Trophoblast cell (in vitro differentiated cells and primary cell): ENCODE results near the gene ZNHIT1.

Experiments
- DNase-seq, 2 donors: peaks; one replicate each; pipeline ENCODE4 v3.0.0-alpha.2; 2016
- H2AFZ ChIP-seq: 2 replicates; pipeline ENCODE4 v1.6.1; 2013; ENCODE audit warnings: low read length, moderate library complexity, mild to moderate bottlenecking; ENCODE audit not compliant: insufficient read depth, poor library complexity
- H2AK5ac ChIP-seq: 2 replicates; pipeline ENCODE4 v1.6.1; 2013; ENCODE audit warnings: mild to moderate bottlenecking, low read length
- H2BK120ac ChIP-seq: 2 replicates; pipeline ENCODE4 v1.6.1; 2013; ENCODE audit warnings: low read length, mild to moderate bottlenecking, moderate library complexity; ENCODE audit not compliant: insufficient read depth, poor library complexity
- H2BK12ac ChIP-seq: 2 replicates; pipeline ENCODE4 v1.6.1; 2013; ENCODE audit warnings: mild to moderate bottlenecking, low read length, moderate library complexity
- H2BK5ac ChIP-seq: 2 replicates; pipeline ENCODE4 v1.6.1; 2013; ENCODE audit warnings: low read length, low read depth, moderate library complexity, mild to moderate bottlenecking; ENCODE audit not compliant: poor library complexity
- H3K14ac ChIP-seq: 2 replicates; pipeline ENCODE4 v1.6.1; 2013; ENCODE audit warnings: mild to moderate bottlenecking, low read length
- H3K18ac ChIP-seq: 2 replicates; pipeline ENCODE4 v1.6.1; 2013; ENCODE audit warnings: mild to moderate bottlenecking, low read length
- H3K23ac ChIP-seq: 2 replicates; pipeline ENCODE4 v1.6.1; 2013; ENCODE audit warnings: low read length
- H3K27ac ChIP-seq: 2 replicates; pipeline ENCODE4 v1.5.1; 2013; ENCODE audit warnings: low read depth, mild to moderate bottlenecking, inconsistent platforms, low read length, moderate library complexity
- H3K27me3 ChIP-seq: 2 replicates; pipeline ENCODE4 v1.6.1; 2013; ENCODE audit warnings: inconsistent platforms, mild to moderate bottlenecking, low read length, moderate library complexity; ENCODE audit not compliant: insufficient read depth
- H3K36me3 ChIP-seq, 2 experiments: 1 replicate in 1 of 2; 2 replicates in 1 of 2; pipeline ENCODE4 v1.6.1; 2013; ENCODE audit warnings: low read length in 2 of 2, mild to moderate bottlenecking in 2 of 2, moderate library complexity in 1 of 2; ENCODE audit not compliant: insufficient read depth in 2 of 2, control insufficient read depth in 1 of 2
- H3K4ac ChIP-seq: 2 replicates; pipeline ENCODE4 v1.6.1; 2013; ENCODE audit warnings: low read depth, mild to moderate bottlenecking, low read length, moderate library complexity
- H3K4me1 ChIP-seq, 2 experiments: 1 replicate in 1 of 2; 2 replicates in 1 of 2; pipeline ENCODE4 v1.6.1; 2013; ENCODE audit warnings: low read length in 2 of 2, mild to moderate bottlenecking in 2 of 2, moderate library complexity in 1 of 2; ENCODE audit not compliant: insufficient read depth in 2 of 2, control insufficient read depth in 1 of 2
- H3K4me2 ChIP-seq: 2 replicates; pipeline ENCODE4 v1.6.1; 2013; ENCODE audit warnings: inconsistent platforms, mild to moderate bottlenecking, low read length, moderate library complexity
- H3K4me3 ChIP-seq: 2 replicates; pipeline ENCODE4 v1.5.1; 2013; ENCODE audit warnings: mild to moderate bottlenecking, low read depth, low read length, inconsistent platforms
- H3K79me1 ChIP-seq: one replicate; pipeline ENCODE4 v1.6.1; 2013; ENCODE audit warnings: low read length
- H3K79me2 ChIP-seq: 2 replicates; pipeline ENCODE4 v1.6.1; 2013; ENCODE audit warnings: low read length, mild to moderate bottlenecking; ENCODE audit not compliant: control insufficient read depth, insufficient read depth, poor library complexity
- H3K9ac ChIP-seq: 2 replicates; pipeline ENCODE4 v1.6.1; 2013; ENCODE audit warnings: mild to moderate bottlenecking, low read length
- H3K9me3 ChIP-seq: 2 replicates; pipeline ENCODE4 v1.6.1; 2013; ENCODE audit warnings: low read depth, mild to moderate bottlenecking, control low read depth, inconsistent platforms, low read length; ENCODE audit not compliant: insufficient read depth
- H4K12ac ChIP-seq: 2 replicates; pipeline ENCODE4 v1.6.1; 2013; ENCODE audit warnings: low read depth, mild to moderate bottlenecking, low read length, moderate library complexity
- H4K8ac ChIP-seq: 2 replicates; pipeline ENCODE4 v1.6.1; 2013; ENCODE audit warnings: low read depth, mild to moderate bottlenecking, low read length, moderate library complexity
- H4K91ac ChIP-seq: one replicate; pipeline ENCODE4 v1.6.1; 2013; ENCODE audit warnings: low read depth, mild to moderate bottlenecking, low read length, moderate library complexity
- WGBS: extraction: QIAGEN DNeasy Blood & Tissue Kit; methylation state at CpG from one replicate; pipeline ENCODE4 v1.1.7; 2013; ENCODE audit warnings: missing lambda C conversion rate; ENCODE audit not compliant: insufficient read length, insufficient coverage; ENCODE audit errors: extremely low coverage; 5-methylcytosine and 5-hydroxymethylcytosine counted together

Gene ZNHIT1

GRCh38 chr7:101216860-101217387, 1.0 kb upstream of the ZNHIT1 start:
- Histone ChIP-seq H2AFZ (peak overlapping the region; percentile 83), H3K4me3 (peak overlapping the region; percentile 78), H3K27ac (peak overlapping the region; percentile 20), H3K14ac (peak overlapping the region; percentile 82), H3K4ac (peak overlapping the region; percentile 80), H3K4me1 (peaks cover 10 to 16% of the 10 kb centered on the region in 2 experiments), H3K4me2 (peak overlapping the region; percentile 71), H4K8ac (peak overlapping the region; percentile 83), H4K12ac (peak overlapping the region; percentile 59), H3K18ac (peak overlapping the region; percentile 84), H2AK5ac (peak overlapping the region; percentile 67), H3K79me2 (peaks cover 13% of the 10 kb centered on the region), H3K23ac (no peak overlapping the region), H3K79me1 (peaks cover 13% of the 10 kb centered on the region), H3K36me3 (peaks cover 10 to 22% of the 10 kb centered on the region in 2 experiments), H2BK120ac (peak overlapping the region; percentile 61), H3K27me3 (no peaks in the 10 kb centered on the region), H4K91ac (peak overlapping the region; percentile 86), H3K9me3 (no peaks in the 10 kb centered on the region), H2BK12ac (no peak overlapping the region), H2BK5ac (peak overlapping the region; percentile 44), H3K9ac (peak overlapping the region; percentile 64)
- WGBS, result no CpG with 5 or more reads among the region's 34 CpGs
- DNase-seq, result no peak

- peaks cover 13% of the 10 kb centered on the region for H3K79me1 ChIP-seq
These were observed 516 bp downstream of the ZNHIT1 start for GRCh38 chr7:101218236-101219125.

GRCh38 chr7:101220295-101220694, 2.3 kb downstream of the ZNHIT1 start:
- Histone ChIP-seq H3K14ac (no peak overlapping the region), H3K18ac (no peak overlapping the region), H3K23ac (no peak overlapping the region), H3K4me3 (no peak overlapping the region), H3K79me1 (peaks cover 13% of the 10 kb centered on the region), H3K27ac (no peak overlapping the region), H3K36me3 (peaks cover 20 to 22% of the 10 kb centered on the region in 2 experiments), H3K4ac (no peak overlapping the region), H2AK5ac (no peak overlapping the region), H4K8ac (no peak overlapping the region), H3K9ac (no peak overlapping the region), H3K4me2 (no peak overlapping the region), H4K12ac (no peak overlapping the region), H3K9me3 (peaks cover 1% of the 10 kb centered on the region), H2BK120ac (no peak overlapping the region), H4K91ac (no peak overlapping the region), H3K27me3 (no peaks in the 10 kb centered on the region), H3K79me2 (peaks cover 13% of the 10 kb centered on the region), H2AFZ (no peak overlapping the region), H2BK5ac (no peak overlapping the region), H3K4me1 (peaks cover 10 to 16% of the 10 kb centered on the region in 2 experiments), H2BK12ac (no peak overlapping the region)
- DNase-seq, result no peak
- no CpG with 5 or more reads among the region's 5 CpGs for WGBS

More at GRCh38 chr7:101218236-101219125, 516 bp downstream of the ZNHIT1 start:
- no peaks in the 10 kb centered on the region for H3K9me3 ChIP-seq
- peak overlapping the region; percentile 53 for H3K4ac ChIP-seq
- peak overlapping the region; percentile 64 for H4K12ac ChIP-seq
- H2BK120ac ChIP-seq, result no peak overlapping the region
- H3K36me3 ChIP-seq, result peaks cover 11 to 18% of the 10 kb centered on the region in 2 experiments
- H4K91ac ChIP-seq, result peak overlapping the region; percentile 64
- peak overlapping the region; percentile 37 for H3K14ac ChIP-seq
- no CpG with 5 or more reads among the region's 26 CpGs for WGBS
- peak overlapping the region; percentile 25 for H3K18ac ChIP-seq
- H2BK12ac ChIP-seq, result no peak overlapping the region
- H4K8ac ChIP-seq, result peak overlapping the region; percentile 78
- no peak overlapping the region for H3K23ac ChIP-seq
- H3K27ac ChIP-seq, result no peak overlapping the region
- H3K4me3 ChIP-seq, result peak overlapping the region; percentile 85
- no peaks in the 10 kb centered on the region for H3K27me3 ChIP-seq
- peak overlapping the region; percentile 53 for H2AFZ ChIP-seq
- H3K4me2 ChIP-seq, result peak overlapping the region; percentile 77
- peak overlapping the region; percentile 48 for H3K9ac ChIP-seq
- peaks cover 10 to 16% of the 10 kb centered on the region in 2 experiments for H3K4me1 ChIP-seq
- H2AK5ac ChIP-seq, result no peak overlapping the region
- no peak for DNase-seq
- peaks cover 13% of the 10 kb centered on the region for H3K79me2 ChIP-seq
- no peak overlapping the region for H2BK5ac ChIP-seq

GRCh38 chr7:101222275-101222830, 4.4 kb downstream of the ZNHIT1 start:
- H3K14ac ChIP-seq, result no peak overlapping the region
- H2AFZ ChIP-seq, result no peak overlapping the region
- H4K8ac ChIP-seq, result no peak overlapping the region
- peaks cover 5% of the 10 kb centered on the region for H3K79me1 ChIP-seq
- no peak overlapping the region for H2AK5ac ChIP-seq
- H3K9me3 ChIP-seq, result peaks cover 1% of the 10 kb centered on the region
- no peak for DNase-seq
- no peaks in the 10 kb centered on the region for H3K27me3 ChIP-seq
- no peak overlapping the region for H3K23ac ChIP-seq
- no peak overlapping the region for H3K9ac ChIP-seq
- no peak overlapping the region for H3K18ac ChIP-seq
- H3K36me3 ChIP-seq, result peaks cover 22 to 29% of the 10 kb centered on the region in 2 experiments
- H3K4me1 ChIP-seq, result peaks cover 3 to 6% of the 10 kb centered on the region in 2 experiments
- WGBS, result no CpG with 5 or more reads among the region's 27 CpGs
- H3K27ac ChIP-seq, result no peak overlapping the region
- H3K4me2 ChIP-seq, result no peak overlapping the region
- H3K4me3 ChIP-seq, result no peak overlapping the region
- no peak overlapping the region for H2BK120ac ChIP-seq
- H4K91ac ChIP-seq, result no peak overlapping the region
- H2BK5ac ChIP-seq, result no peak overlapping the region
- H3K4ac ChIP-seq, result no peak overlapping the region
- peaks cover 6% of the 10 kb centered on the region for H3K79me2 ChIP-seq
- H2BK12ac ChIP-seq, result no peak overlapping the region
- H4K12ac ChIP-seq, result no peak overlapping the region
